ENCODE data around the gene ACTRT3. TPM values are rescaled to one million over a fixed set of nuclear protein-coding genes. Genes with fewer than 3 reads are reported as not detected.

ACTRT3 gene
- total and polyA plus RNA-seq, 2 of the 13 experiments (the other 11 are each of a cell fraction or from before 2014, with no cell fraction given), result 0.42 to 0.97 TPM

- TF ChIP-seq CAMTA2 (CRISPR knock-in tag; IDR thresholded peaks at IDR 0.05; ENCODE audit: borderline replicate concordance) (no peak), RBM22 (optimal IDR thresholded peaks at IDR 0.05; ENCODE audit: low read length) (peak; percentile 84), MEIS2 (CRISPR knock-in tag; IDR thresholded peaks at IDR 0.05) (no peak), MAX (IDR thresholded peaks at IDR 0.05) (no peak; the same call in 1 of the 2 replicates), JDP2 (CRISPR knock-in tag; IDR thresholded peaks at IDR 0.05; ENCODE audit: borderline replicate concordance) (no peak), TFDP2 (CRISPR knock-in tag; IDR thresholded peaks at IDR 0.05) (no peak), DNMT3B (CRISPR knock-in tag; conservative IDR thresholded peaks at IDR 0.05) (no peak), KMT2B (CRISPR knock-in tag; IDR thresholded peaks at IDR 0.05) (peak; percentile 64), NCOR1 (IDR thresholded peaks at IDR 0.05; ENCODE audit: borderline replicate concordance, low read length) (peak; percentile 62; the same call in 1 of the 2 replicates), HNRNPL (IDR thresholded peaks at IDR 0.05; ENCODE audit: low read depth, low read length) (no peak), CREB3 (CRISPR knock-in tag; IDR thresholded peaks at IDR 0.05) (no peak), ZFYVE20 (CRISPR knock-in tag; IDR thresholded peaks at IDR 0.05; ENCODE audit: borderline replicate concordance, low read depth) (no peak), SIN3A (IDR thresholded peaks at IDR 0.05; ENCODE audit: borderline replicate concordance, low read depth, low read length) (no peak; the same call in 1 of the 2 replicates), ETV5 (CRISPR knock-in tag; IDR thresholded peaks at IDR 0.05; ENCODE audit: borderline replicate concordance) (peak; percentile 28; the same call in 1 of the 2 replicates), ZNF343 (CRISPR knock-in tag; IDR thresholded peaks at IDR 0.05) (no peak), ZNF501 (CRISPR knock-in tag; IDR thresholded peaks at IDR 0.05) (0 out of 2 replicates have a peak, but pooled peaks have one; percentile 20), ZC3H13 (CRISPR knock-in tag; IDR thresholded peaks at IDR 0.05) (no peak), MYC (CRISPR knock-in tag; IDR thresholded peaks at IDR 0.05; ENCODE audit: borderline replicate concordance) (no peak), SRSF9 (IDR thresholded peaks at IDR 0.05; ENCODE audit: borderline replicate concordance, insufficient read depth, low read depth, low read length, poor library complexity, severe bottlenecking) (no peak), ZNF784 (CRISPR knock-in tag; IDR thresholded peaks at IDR 0.05; ENCODE audit: borderline replicate concordance) (no peak), HNF4G (IDR thresholded peaks at IDR 0.05; ENCODE audit: borderline replicate concordance, low read depth, low read length) (no peak), HNF4G (CRISPR knock-in tag; IDR thresholded peaks at IDR 0.05; ENCODE audit: borderline replicate concordance, low read depth) (no peak), TSC22D2 (CRISPR knock-in tag; IDR thresholded peaks at IDR 0.05; ENCODE audit: borderline replicate concordance) (no peak), GATA4 (IDR thresholded peaks at IDR 0.05; ENCODE audit: borderline replicate concordance, low read depth) (no peak), IRF2 (CRISPR knock-in tag; IDR thresholded peaks at IDR 0.05) (peak; percentile 14; the same call in 1 of the 2 replicates), ZNF614 (CRISPR knock-in tag; IDR thresholded peaks at IDR 0.05; ENCODE audit: borderline replicate concordance) (no peak), EZH2 (conservative IDR thresholded peaks at IDR 0.05; ENCODE audit: low read depth, low read length) (no peak), U2AF2 (IDR thresholded peaks at IDR 0.05; ENCODE audit: low read depth, low read length) (no peak)
Observed at GRCh38 chr3:169771497-169772304, 2.3 kb upstream of the ACTRT3 start (continued).
